Glutamatergic neuron (in vitro differentiated cells): ENCODE data around the gene PRRT2. TPM values are rescaled to one million over a fixed set of nuclear protein-coding genes. Genes with fewer than 3 reads are reported as not detected.
A peak's percentile ranks its signal among the peaks of the same experiment; 100 is the strongest.

Experiments used
- DNase-seq: peaks from one replicate; pipeline ENCODE4 v3.0.0; 2022
- H3K27ac Mint-ChIP-seq: one replicate; pipeline ENCODE4 v1.8.0; 2020; ENCODE audit warnings: mild to moderate bottlenecking, mixed read lengths, inconsistent platforms; ENCODE audit not compliant: unreplicated experiment
- H3K27me3 Mint-ChIP-seq: one replicate; pipeline ENCODE4 v1.8.0; 2020; ENCODE audit warnings: mild to moderate bottlenecking, moderate library complexity, mixed read lengths, inconsistent platforms; ENCODE audit not compliant: unreplicated experiment
- H3K36me3 Mint-ChIP-seq: one replicate; pipeline ENCODE4 v1.8.0; 2020; ENCODE audit warnings: mild to moderate bottlenecking, mixed read lengths, inconsistent platforms; ENCODE audit not compliant: unreplicated experiment
- H3K4me1 Mint-ChIP-seq: one replicate; pipeline ENCODE4 v1.8.0; 2020; ENCODE audit warnings: mild to moderate bottlenecking, low read depth, mixed read lengths, inconsistent platforms; ENCODE audit not compliant: unreplicated experiment
- H3K4me3 Mint-ChIP-seq: one replicate; pipeline ENCODE4 v1.8.0; 2020; ENCODE audit warnings: mild to moderate bottlenecking, mixed read lengths, inconsistent platforms; ENCODE audit not compliant: unreplicated experiment
- H3K9me3 Mint-ChIP-seq: one replicate; pipeline ENCODE4 v1.8.0; 2020; ENCODE audit warnings: mild to moderate bottlenecking, moderate library complexity, mixed read lengths, inconsistent platforms; ENCODE audit not compliant: unreplicated experiment
- CTCF ChIP-seq: fragments of 200-600 bp; sonication (generic); IDR thresholded peaks from one replicate; pipeline ENCODE4 v1.5.0; 2021; ENCODE audit not compliant: partially characterized antibody, unreplicated experiment
- total RNA-seq: library from RNA; stranded (reverse); fragmentation: NEBNext Ultra II Directional; extraction: Animal tissue kit (Norgen Biotek cat#: 25700); gene quantifications from one replicate; pipeline ENCODE4 v1.2.1, GENCODE V29; 2021; ENCODE audit not compliant: unreplicated experiment

Gene PRRT2
- total RNA-seq, 1 donor from 2014 or later: 91.0 TPM

- TF ChIP-seq CTCF: no peak
- peaks cover 8% of the 10 kb centered on the region for H3K9me3 Mint-ChIP-seq
- H3K27me3 Mint-ChIP-seq: peaks cover 9% of the 10 kb centered on the region
- H3K4me1 Mint-ChIP-seq: peaks cover 1% of the 10 kb centered on the region
- DNase-seq: no peak
- peak overlapping the region; percentile 99 for H3K27ac Mint-ChIP-seq
- H3K4me3 Mint-ChIP-seq: peak overlapping the region; percentile 86
- no peaks in the 10 kb centered on the region for H3K36me3 Mint-ChIP-seq
Observed at GRCh38 chr16:29863669-29863984, 51.6 kb downstream of the PRRT2 start.

- H3K27me3 Mint-ChIP-seq: peaks cover 9% of the 10 kb centered on the region
- TF ChIP-seq CTCF: no peak
- H3K4me3 Mint-ChIP-seq: no peak overlapping the region
- no peak for DNase-seq
- peaks cover 1% of the 10 kb centered on the region for H3K4me1 Mint-ChIP-seq
- peaks cover 8% of the 10 kb centered on the region for H3K9me3 Mint-ChIP-seq
- H3K27ac Mint-ChIP-seq: no peak overlapping the region
- no peaks in the 10 kb centered on the region for H3K36me3 Mint-ChIP-seq
Observed at GRCh38 chr16:29864205-29864604, 52.2 kb downstream of the PRRT2 start.

Other genes with a start within 250 kb of the PRRT2 start
- gene SPN, start 148.9 kb upstream of the PRRT2 start, total RNA-seq: 0.27 TPM
- gene QPRT, start 133.0 kb upstream of the PRRT2 start, total RNA-seq: 34.7 TPM
- not detected for gene C16orf54, start 66.2 kb upstream of the PRRT2 start, total RNA-seq
- gene ZG16, start 33.9 kb upstream of the PRRT2 start, total RNA-seq: not detected
- gene KIF22, start 21.4 kb upstream of the PRRT2 start, total RNA-seq: 31.9 TPM
- 369 TPM for gene MAZ, start 5.7 kb upstream of the PRRT2 start, total RNA-seq
- gene PAGR1, start 4.0 kb downstream of the PRRT2 start, total RNA-seq: 110 TPM
- gene MVP, start 8.3 kb downstream of the PRRT2 start, total RNA-seq: 82.7 TPM
- gene CDIPT, start 51.0 kb downstream of the PRRT2 start, total RNA-seq: 71.0 TPM
- 176 TPM for gene SEZ6L2, start 87.4 kb downstream of the PRRT2 start, total RNA-seq
- gene ASPHD1, start 88.3 kb downstream of the PRRT2 start, total RNA-seq: 56.4 TPM
- 18.4 TPM for gene KCTD13, start 114.0 kb downstream of the PRRT2 start, total RNA-seq
- 88.0 TPM for gene TMEM219, start 149.9 kb downstream of the PRRT2 start, total RNA-seq
- 58.5 TPM for gene TAOK2, start 161.7 kb downstream of the PRRT2 start, total RNA-seq
- gene HIRIP3, start 183.4 kb downstream of the PRRT2 start, total RNA-seq: 12.2 TPM
- 71.4 TPM for gene INO80E, start 184.0 kb downstream of the PRRT2 start, total RNA-seq
- 4.2 TPM for gene DOC2A, start 198.8 kb downstream of the PRRT2 start, total RNA-seq
- not detected for gene C16orf92, start 211.0 kb downstream of the PRRT2 start, total RNA-seq
- 253 TPM for gene TLCD3B, start 219.1 kb downstream of the PRRT2 start, total RNA-seq